Astrocyte (in vitro differentiated cells and primary cell): Measurements from ENCODE around the gene NPM3. TPM values are rescaled to one million over a fixed set of nuclear protein-coding genes. Genes with fewer than 3 reads are reported as not detected.

Experiments
- DNase-seq: peaks from one replicate; pipeline ENCODE4 v3.0.0-alpha.2; 2010; ENCODE audit warnings: low read depth
- FAIRE-seq: peaks from 2 replicates; lab custom pipeline; 2011; peaks lifted over from hg19 to GRCh38; lab: Jason Lieb, UNC
- H2AFZ ChIP-seq: 2 replicates; pipeline ENCODE4 v1.6.0; 2012; ENCODE audit warnings: low read depth, low read length, inconsistent platforms
- H3K27ac ChIP-seq: 2 replicates; pipeline ENCODE4 v1.5.1; 2011; ENCODE audit warnings: low read depth, low read length, inconsistent platforms
- H3K27me3 ChIP-seq: 2 replicates; pipeline ENCODE4 v1.6.0; 2011; ENCODE audit warnings: low read length, inconsistent platforms; ENCODE audit not compliant: insufficient read depth
- H3K36me3 ChIP-seq: 2 replicates; pipeline ENCODE4 v1.5.1; 2011; ENCODE audit warnings: low read length, inconsistent platforms; ENCODE audit not compliant: insufficient read depth
- H3K4me1 ChIP-seq: 2 replicates; pipeline ENCODE4 v1.5.1; 2011; ENCODE audit warnings: low read length, inconsistent platforms; ENCODE audit not compliant: insufficient read depth
- H3K4me2 ChIP-seq: 2 replicates; pipeline ENCODE4 v1.6.0; 2012; ENCODE audit warnings: low read length, inconsistent platforms
- H3K4me3 ChIP-seq: 2 replicates; pipeline ENCODE4 v1.5.1; 2011; ENCODE audit warnings: low read depth, mild to moderate bottlenecking, low read length, inconsistent platforms; ENCODE audit not compliant: insufficient read depth
- H3K79me2 ChIP-seq: 2 replicates; pipeline ENCODE4 v1.6.0; 2012; ENCODE audit warnings: mild to moderate bottlenecking, low read length, inconsistent platforms; ENCODE audit not compliant: insufficient read depth
- H3K9ac ChIP-seq: 2 replicates; pipeline ENCODE4 v1.6.0; 2012; ENCODE audit warnings: mild to moderate bottlenecking, low read length, inconsistent platforms
- H3K9me3 ChIP-seq: 2 replicates; pipeline ENCODE4 v1.5.1; 2012; ENCODE audit warnings: low read depth, mild to moderate bottlenecking, low read length, inconsistent platforms; ENCODE audit not compliant: insufficient read depth
- H4K20me1 ChIP-seq: 2 replicates; pipeline ENCODE4 v1.6.0; 2012; ENCODE audit warnings: low read length, inconsistent platforms; ENCODE audit not compliant: insufficient read depth
- H3K27ac Mint-ChIP-seq: one replicate; pipeline ENCODE4 v1.8.0; 2021; ENCODE audit warnings: mild to moderate bottlenecking, mixed read lengths; ENCODE audit not compliant: unreplicated experiment
- H3K27me3 Mint-ChIP-seq: one replicate; pipeline ENCODE4 v1.8.0; 2021; ENCODE audit warnings: low read depth, mixed read lengths; ENCODE audit not compliant: unreplicated experiment
- H3K36me3 Mint-ChIP-seq: one replicate; pipeline ENCODE4 v1.8.0; 2021; ENCODE audit warnings: low read depth, mixed read lengths; ENCODE audit not compliant: unreplicated experiment
- H3K4me1 Mint-ChIP-seq: one replicate; pipeline ENCODE4 v1.8.0; 2021; ENCODE audit warnings: low read depth, mixed read lengths; ENCODE audit not compliant: unreplicated experiment
- H3K4me3 Mint-ChIP-seq: one replicate; pipeline ENCODE4 v1.8.0; 2021; ENCODE audit warnings: mild to moderate bottlenecking, moderate library complexity, mixed read lengths; ENCODE audit not compliant: unreplicated experiment
- H3K9me3 Mint-ChIP-seq: one replicate; pipeline ENCODE4 v1.8.0; 2021; ENCODE audit warnings: mild to moderate bottlenecking, mixed read lengths; ENCODE audit not compliant: unreplicated experiment
- CTCF ChIP-seq: IDR thresholded peaks from 2 replicates; pipeline ENCODE4 v1.5.1; 2011; ENCODE audit warnings: low read depth, mild to moderate bottlenecking, inconsistent platforms, low read length, moderate library complexity; ENCODE audit not compliant: insufficient read depth
- EZH2 ChIP-seq: IDR thresholded peaks from 2 replicates; pipeline ENCODE4 v1.6.1; 2012; ENCODE audit warnings: mild to moderate bottlenecking, low read length, inconsistent platforms; ENCODE audit not compliant: insufficient read depth
- total RNA-seq: library from RNA; stranded (reverse); gene quantifications from 2 replicates; pipeline ENCODE4 v1.2.1, GENCODE V29; 2021

The NPM3 gene
- total RNA-seq, 1 donor from 2014 or later, result 40.7 TPM

DNA sequence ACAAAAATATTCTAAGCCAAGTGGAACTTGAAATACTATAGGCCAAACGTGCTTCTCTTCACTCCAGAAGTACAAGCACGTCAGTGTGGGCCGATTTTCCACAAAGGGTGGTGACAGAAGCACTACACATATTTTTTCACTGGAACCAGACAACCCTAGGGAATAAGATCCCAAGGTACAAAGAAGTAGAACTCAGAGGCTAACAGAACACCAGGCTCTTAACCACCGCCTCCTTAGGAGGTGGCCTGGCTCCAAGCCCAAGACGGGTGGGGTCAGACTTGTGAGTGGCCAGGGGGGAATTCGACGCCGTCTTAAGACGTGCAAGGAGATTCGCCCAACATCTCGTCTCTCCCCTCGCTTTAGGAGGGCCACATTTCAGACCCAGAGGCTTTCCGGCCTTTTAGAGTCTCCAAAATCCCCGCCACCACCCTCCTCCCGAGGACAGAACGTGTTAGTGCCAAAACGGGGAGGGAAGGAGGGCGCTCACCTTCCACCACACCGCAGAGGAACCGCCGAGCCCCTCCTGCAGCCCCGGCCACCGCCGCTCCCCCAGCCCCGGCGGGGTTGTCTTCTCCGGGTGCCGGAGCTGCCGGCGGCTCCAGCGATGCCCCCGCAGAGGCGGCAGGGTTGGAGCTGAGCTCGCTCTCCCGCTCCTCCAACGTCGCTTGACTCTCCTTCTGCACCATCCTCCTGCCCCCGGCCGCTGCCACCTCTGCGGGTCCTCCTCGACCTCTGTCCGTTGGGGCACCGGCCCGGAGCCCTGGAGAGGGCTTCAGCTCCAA, 34.3 kb upstream of the NPM3 start:
- Histone ChIP-seq H3K36me3 (no peaks in the 10 kb centered on the region), H3K9ac (peak overlapping the region; percentile 99), H2AFZ (no peak overlapping the region), H3K4me3 (peak overlapping the region; percentile 84), H3K27ac (peak overlapping the region; percentile 97), H3K4me2 (peak overlapping the region; percentile 90), H3K4me1 (peaks cover 18% of the 10 kb centered on the region), H3K27me3 (no peaks in the 10 kb centered on the region), H3K79me2 (peaks cover 57% of the 10 kb centered on the region), H4K20me1 (peaks cover 56% of the 10 kb centered on the region), H3K9me3 (no peaks in the 10 kb centered on the region)
- no peak for TF ChIP-seq EZH2
- TF ChIP-seq CTCF, result no peak
- DNase-seq (peak; percentile 94), FAIRE-seq (no peak)
- peak overlapping the region; percentile 98 for H3K27ac Mint-ChIP-seq
- no peaks in the 10 kb centered on the region for H3K27me3 Mint-ChIP-seq
- H3K4me3 Mint-ChIP-seq, result peak overlapping the region; percentile 99
- peaks cover 3% of the 10 kb centered on the region for H3K36me3 Mint-ChIP-seq
- no peaks in the 10 kb centered on the region for H3K9me3 Mint-ChIP-seq
- H3K4me1 Mint-ChIP-seq, result peaks cover 30% of the 10 kb centered on the region

DNA sequence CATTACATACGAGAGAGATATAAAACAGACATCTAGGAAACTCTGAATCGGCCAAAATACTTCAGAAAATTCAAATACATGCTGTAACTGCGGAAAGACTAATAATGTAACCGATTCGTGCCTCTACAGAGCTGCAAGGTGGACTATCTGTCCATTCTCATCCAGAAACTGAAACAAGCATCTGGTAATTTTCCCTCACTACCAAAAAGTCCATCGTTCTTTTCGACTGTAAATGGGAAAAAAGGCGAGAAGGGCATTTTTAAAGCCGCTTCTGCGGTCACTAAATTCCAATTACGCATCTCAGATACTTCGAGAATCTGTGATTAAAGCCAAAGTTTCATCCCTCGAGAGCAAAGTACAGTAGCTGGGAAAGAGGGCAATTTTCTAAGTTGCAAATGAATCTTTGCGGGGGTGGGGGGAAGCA, 33.7 kb upstream of the NPM3 start:
- FAIRE-seq (no peak), DNase-seq (no peak)
- Histone ChIP-seq H3K4me3 (peak overlapping the region; percentile 84), H3K9ac (peak overlapping the region; percentile 99), H3K4me2 (peak overlapping the region; percentile 90), H3K4me1 (peaks cover 18% of the 10 kb centered on the region), H3K27me3 (no peaks in the 10 kb centered on the region), H3K9me3 (no peaks in the 10 kb centered on the region), H2AFZ (no peak overlapping the region), H3K36me3 (peaks cover 5% of the 10 kb centered on the region), H3K79me2 (peaks cover 63% of the 10 kb centered on the region), H4K20me1 (peaks cover 62% of the 10 kb centered on the region), H3K27ac (peak overlapping the region; percentile 97)
- peak overlapping the region; percentile 99 for H3K4me3 Mint-ChIP-seq
- TF ChIP-seq CTCF (no peak), EZH2 (no peak)
- H3K36me3 Mint-ChIP-seq, result peaks cover 3% of the 10 kb centered on the region
- no peaks in the 10 kb centered on the region for H3K9me3 Mint-ChIP-seq
- H3K4me1 Mint-ChIP-seq, result peaks cover 31% of the 10 kb centered on the region
- H3K27me3 Mint-ChIP-seq, result no peaks in the 10 kb centered on the region
- H3K27ac Mint-ChIP-seq, result peak overlapping the region; percentile 95

DNA sequence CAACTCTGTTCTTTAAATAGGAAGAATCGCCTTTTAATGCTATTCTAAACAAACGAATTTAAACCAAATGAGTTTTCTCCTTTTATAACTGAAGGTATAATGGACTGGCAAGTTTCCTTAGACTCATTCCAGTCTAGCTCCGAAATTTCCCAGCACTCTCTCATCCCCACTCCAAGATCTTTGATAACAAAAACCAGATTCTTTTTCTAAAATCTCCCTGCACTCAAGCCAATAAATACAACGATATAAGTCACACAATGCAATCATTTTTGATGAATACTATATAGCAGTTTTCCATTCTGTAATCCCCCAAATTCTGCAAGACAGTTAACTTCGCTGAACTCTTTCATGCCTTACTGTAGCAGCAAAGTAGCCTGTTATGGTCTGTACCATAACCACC, 33.1 kb upstream of the NPM3 start:
- peak overlapping the region; percentile 90 for H3K4me2 ChIP-seq
- H4K20me1 ChIP-seq, result peaks cover 66% of the 10 kb centered on the region
- DNase-seq (no peak), FAIRE-seq (no peak)
- TF ChIP-seq CTCF (no peak), EZH2 (no peak)
- H3K9ac ChIP-seq, result peak overlapping the region; percentile 99
- Mint-ChIP-seq H3K9me3 (no peaks in the 10 kb centered on the region), H3K27me3 (no peaks in the 10 kb centered on the region), H3K27ac (peak overlapping the region; percentile 63), H3K36me3 (no peaks in the 10 kb centered on the region), H3K4me1 (peaks cover 31% of the 10 kb centered on the region), H3K4me3 (peak overlapping the region; percentile 99)
- no peak overlapping the region for H2AFZ ChIP-seq
- no peaks in the 10 kb centered on the region for H3K27me3 ChIP-seq
- H3K9me3 ChIP-seq, result no peaks in the 10 kb centered on the region
- H3K4me3 ChIP-seq, result peak overlapping the region; percentile 84
- peak overlapping the region; percentile 97 for H3K27ac ChIP-seq
- peaks cover 10% of the 10 kb centered on the region for H3K36me3 ChIP-seq
- H3K79me2 ChIP-seq, result peaks cover 69% of the 10 kb centered on the region
- H3K4me1 ChIP-seq, result peaks cover 18% of the 10 kb centered on the region
